ENCODE results near the gene TBC1D20.
"Not testable (repeated sequence)": the region's sequence is repeated elsewhere in the genome, so short reads cannot be mapped to it uniquely, and the experiment has no call there.

The TBC1D20 gene

DNA sequence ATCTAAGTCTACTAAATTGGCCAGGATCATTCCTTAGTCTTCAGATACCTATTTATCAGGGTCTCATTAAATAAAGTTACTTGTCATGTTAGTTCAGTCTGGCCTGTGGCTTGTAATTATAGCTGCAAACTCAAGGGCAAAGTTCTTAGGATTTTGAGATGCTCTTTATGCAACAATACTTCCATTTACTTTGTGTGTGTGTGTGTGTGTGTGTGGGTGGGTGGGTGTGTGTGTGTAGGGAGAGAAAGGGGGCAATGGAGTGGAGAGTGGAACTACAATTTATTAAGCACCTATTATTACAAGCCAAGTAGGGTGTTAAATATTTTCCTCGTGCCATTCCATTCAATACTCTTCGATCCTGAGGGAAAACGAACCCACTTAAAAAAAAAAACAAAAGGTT, 17.7 kb upstream of the TBC1D20 start:
- H3K4me3 ChIP-seq (replicated peaks; ENCODE audit: low read depth, low read length): no peak overlapping the region
- TF ChIP-seq, protein P1, sequence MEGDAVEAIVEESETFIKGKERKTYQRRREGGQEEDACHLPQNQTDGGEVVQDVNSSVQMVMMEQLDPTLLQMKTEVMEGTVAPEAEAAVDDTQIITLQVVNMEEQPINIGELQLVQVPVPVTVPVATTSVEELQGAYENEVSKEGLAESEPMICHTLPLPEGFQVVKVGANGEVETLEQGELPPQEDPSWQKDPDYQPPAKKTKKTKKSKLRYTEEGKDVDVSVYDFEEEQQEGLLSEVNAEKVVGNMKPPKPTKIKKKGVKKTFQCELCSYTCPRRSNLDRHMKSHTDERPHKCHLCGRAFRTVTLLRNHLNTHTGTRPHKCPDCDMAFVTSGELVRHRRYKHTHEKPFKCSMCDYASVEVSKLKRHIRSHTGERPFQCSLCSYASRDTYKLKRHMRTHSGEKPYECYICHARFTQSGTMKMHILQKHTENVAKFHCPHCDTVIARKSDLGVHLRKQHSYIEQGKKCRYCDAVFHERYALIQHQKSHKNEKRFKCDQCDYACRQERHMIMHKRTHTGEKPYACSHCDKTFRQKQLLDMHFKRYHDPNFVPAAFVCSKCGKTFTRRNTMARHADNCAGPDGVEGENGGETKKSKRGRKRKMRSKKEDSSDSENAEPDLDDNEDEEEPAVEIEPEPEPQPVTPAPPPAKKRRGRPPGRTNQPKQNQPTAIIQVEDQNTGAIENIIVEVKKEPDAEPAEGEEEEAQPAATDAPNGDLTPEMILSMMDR (IDR thresholded peaks at IDR 0.05; ENCODE audit: low read depth, low read length, missing control alignments): no peak
- DNase-seq (ENCODE audit: extremely low read depth, low read depth): no peak

DNA sequence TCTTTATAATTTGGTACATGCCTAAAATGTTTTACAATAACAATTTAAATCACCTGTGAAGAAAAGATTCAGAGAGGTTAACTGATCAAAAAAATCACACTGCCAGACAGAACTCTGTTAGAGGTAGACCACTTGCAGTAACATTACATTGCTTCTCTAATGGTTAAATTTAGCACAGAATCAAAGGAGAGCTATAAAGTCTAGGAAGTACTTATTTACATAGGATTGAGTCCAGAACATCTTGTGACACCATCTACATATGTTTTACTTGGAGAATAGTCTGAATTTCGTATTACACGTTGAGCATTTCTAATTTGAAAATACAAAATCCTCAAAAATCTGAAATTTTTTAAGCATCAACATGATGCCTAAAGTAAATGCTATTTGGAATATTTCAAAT, 17.2 kb upstream of the TBC1D20 start:
- TF ChIP-seq, protein P1 (IDR thresholded peaks at IDR 0.05; ENCODE audit: low read depth, low read length, missing control alignments): no peak
- H3K4me3 ChIP-seq (replicated peaks; ENCODE audit: low read depth, low read length): no peak overlapping the region
- DNase-seq (ENCODE audit: extremely low read depth, low read depth): no peak

DNA sequence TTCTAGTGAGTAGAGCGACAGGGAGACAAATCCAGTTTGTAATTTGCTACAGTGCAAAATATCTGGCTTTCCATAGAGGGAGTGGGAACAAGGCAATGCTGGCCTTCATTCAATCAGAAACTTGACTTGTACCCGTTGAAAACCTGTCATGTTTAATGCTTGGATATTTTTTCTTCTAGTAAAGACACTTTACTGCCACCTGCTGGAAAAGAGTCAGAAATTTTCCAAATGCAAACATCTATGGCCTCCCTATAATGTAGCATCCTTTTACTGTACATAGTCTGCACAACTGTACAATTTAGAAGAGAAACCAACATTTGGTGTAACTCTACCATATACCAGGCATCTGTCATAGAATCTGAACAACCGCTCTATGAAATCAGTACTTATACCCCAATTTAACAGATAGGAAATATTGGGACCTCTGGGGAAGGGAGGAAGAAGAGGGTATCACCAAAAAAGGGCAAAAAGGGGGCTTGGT, 16.7 kb upstream of the TBC1D20 start:
- TF ChIP-seq, protein P1 (IDR thresholded peaks at IDR 0.05; ENCODE audit: low read depth, low read length, missing control alignments): peak; percentile 45
- H3K4me3 ChIP-seq (replicated peaks; ENCODE audit: low read depth, low read length): no peak overlapping the region
- DNase-seq (ENCODE audit: extremely low read depth, low read depth): peak; percentile 36

DNA sequence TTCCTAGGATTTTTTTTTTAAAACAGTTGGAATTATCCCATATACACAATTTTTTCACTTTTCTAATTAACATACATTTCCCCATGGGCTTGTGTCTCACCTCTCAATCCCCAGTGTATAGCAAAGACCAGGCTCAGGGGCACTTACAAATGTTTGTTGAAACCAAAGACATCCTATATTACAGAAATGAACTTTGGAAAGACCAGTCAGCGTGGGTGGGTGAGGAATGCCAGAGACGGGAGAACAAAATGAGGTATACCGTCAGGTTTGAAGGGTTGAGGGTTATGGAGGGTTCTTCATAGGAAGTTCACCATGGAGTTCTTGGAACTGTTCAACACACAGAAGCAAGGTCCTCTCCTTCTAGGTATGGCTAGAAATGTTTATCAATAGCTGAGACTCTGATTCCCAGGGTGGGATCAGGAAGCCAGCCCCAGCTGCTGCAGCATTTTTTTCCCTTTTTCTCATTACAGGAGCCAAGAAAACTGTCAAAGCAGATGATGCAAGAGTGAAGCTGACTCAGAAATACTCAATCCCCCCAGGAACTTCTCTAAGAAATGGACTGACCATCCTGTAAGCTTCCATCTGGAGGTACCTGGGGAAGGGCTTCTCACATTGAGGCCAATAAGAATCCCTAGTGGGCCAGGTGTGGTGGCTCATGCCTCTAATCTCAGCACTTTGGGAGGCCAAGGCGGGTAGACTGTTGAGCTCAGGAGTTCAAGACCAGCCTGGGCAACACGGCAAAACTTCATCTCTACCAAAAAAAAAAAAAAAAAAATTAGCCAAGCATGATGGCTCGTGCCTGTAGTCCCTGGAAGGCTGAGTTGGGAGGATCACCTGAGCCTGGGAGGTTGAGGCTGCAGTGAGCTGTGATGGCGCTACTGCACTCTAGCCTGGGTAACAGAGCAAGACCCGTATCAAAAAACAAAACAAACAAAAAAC, 15.9 kb upstream of the TBC1D20 start:
- TF ChIP-seq, protein P1 (IDR thresholded peaks at IDR 0.05; ENCODE audit: low read depth, low read length, missing control alignments): no peak
- DNase-seq (ENCODE audit: extremely low read depth, low read depth): no peak
- no peak overlapping the region for H3K4me3 ChIP-seq (replicated peaks; ENCODE audit: low read depth, low read length)

DNA sequence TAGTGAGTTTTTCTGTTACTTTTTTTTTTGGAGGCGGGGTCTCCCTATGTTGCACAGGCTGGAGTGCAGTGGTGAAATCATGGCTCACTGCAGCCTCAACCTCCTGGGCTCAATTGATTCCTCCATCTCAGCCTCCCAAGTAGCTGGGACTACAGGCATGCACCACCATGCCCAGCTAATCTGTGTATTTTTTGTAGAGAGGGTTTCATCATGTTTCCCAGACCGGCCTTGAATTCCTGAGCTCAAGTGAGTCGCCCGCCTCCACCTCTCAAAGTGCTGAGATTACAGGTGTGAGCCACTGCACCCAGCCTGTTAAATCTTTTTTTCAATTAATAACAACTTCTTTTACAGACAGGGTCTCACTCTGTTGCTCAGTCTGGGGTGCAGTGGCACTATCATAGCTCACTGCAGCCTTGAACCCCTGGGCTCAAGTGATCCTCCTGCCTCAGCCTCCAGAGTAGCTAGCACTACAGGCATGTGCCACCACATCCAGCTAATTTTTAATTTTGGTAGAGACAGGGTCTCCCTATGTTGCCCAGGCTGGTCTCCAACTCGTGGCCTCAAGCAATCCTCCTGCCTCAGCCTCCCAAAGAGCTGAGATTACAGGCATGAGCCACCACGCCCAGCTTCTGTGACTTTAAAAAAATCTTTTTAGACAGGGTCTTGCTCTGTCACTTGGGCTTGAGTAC, 14.4 kb upstream of the TBC1D20 start:
- not testable (repeated sequence) for DNase-seq (ENCODE audit: extremely low read depth, low read depth); H3K4me3 ChIP-seq (replicated peaks; ENCODE audit: low read depth, low read length)

DNA sequence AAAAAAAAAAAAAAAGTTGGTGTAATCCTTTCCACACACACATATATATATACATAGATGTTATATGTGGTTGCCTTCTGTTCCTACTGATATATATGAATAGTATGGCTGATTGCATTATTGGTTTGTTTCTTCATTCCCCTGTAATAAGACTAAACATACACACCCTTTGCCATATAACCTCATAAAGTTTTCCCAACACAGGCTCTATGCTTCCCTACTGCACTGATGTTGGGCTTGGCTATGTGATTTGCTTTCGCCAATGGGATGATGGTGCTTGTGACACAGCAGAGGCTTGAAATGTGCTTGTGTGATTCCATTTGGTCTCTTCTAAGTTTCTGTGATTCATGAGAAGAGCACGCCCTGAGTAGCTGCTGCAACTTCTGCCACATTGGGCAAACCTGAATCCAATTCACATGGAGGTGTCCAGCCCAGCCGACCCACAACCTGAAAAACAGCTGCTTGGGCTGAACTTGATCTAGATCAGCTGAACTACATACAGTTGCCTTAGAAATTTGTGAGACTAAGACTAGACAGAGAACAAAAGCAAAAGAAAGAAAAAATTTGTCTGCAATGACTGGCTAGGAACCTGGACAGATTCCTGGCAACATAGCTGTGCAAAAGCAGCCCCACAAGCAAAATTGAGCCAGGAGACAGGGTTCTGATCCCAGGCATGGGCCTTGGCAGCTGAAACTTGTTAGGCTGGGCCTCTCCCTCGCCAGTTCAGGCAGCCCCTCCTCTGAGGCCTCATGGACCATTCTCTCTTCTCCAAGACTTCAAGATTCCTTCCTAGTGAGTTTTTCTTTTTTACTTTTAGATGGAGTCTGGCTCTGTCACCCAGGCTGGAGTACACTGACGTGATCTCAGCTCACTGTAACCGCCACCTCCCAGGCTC, 13.4 kb upstream of the TBC1D20 start:
- TF ChIP-seq, protein P1 (IDR thresholded peaks at IDR 0.05; ENCODE audit: low read depth, low read length, missing control alignments): no peak
- H3K4me3 ChIP-seq (replicated peaks; ENCODE audit: low read depth, low read length): no peak overlapping the region
- DNase-seq (ENCODE audit: extremely low read depth, low read depth): no peak

Measured in HFF-Myc (cell line).